AG04450 (cell line): ENCODE measurements around the gene PPP1R9B. TPM values are rescaled to one million over a fixed set of nuclear protein-coding genes. Genes with fewer than 3 reads are reported as not detected.

Experiments
- CTCF ChIA-PET: fragments of 300-600, 350-600 bp; formaldehyde crosslinking; extraction: SDS; loops from one replicate; lab custom pipeline; 2022; ENCODE audit warnings: antibody characterized with exemption, inconsistent platforms; lab: Charles Lee
- POLR2A ChIA-PET: fragments of 350-600 bp; formaldehyde crosslinking; extraction: SDS; loops from one replicate; lab custom pipeline; 2021; ENCODE audit warnings: antibody characterized with exemption, inconsistent platforms; lab: Yijun Ruan, JAX
- DNase-seq: peaks from one replicate; pipeline ENCODE4 v3.0.0-alpha.2; 2011; ENCODE audit warnings: low read depth, low spot score
- H3K27ac ChIP-seq: one replicate; pipeline ENCODE4 v1.5.1; 2012; ENCODE audit warnings: low read depth, low read length, control low read depth
- H3K27me3 ChIP-seq: one replicate; pipeline ENCODE4 v1.6.0; 2012; ENCODE audit warnings: low read length; ENCODE audit not compliant: control insufficient read depth, insufficient read depth
- H3K4me3 ChIP-seq: 2 replicates; pipeline ENCODE4 v1.5.1; 2011; ENCODE audit warnings: mild to moderate bottlenecking, low read depth, low read length, control low read depth
- H3K9me3 ChIP-seq: 2 replicates; pipeline ENCODE4 v1.5.1; 2012; ENCODE audit warnings: low read length; ENCODE audit not compliant: control insufficient read depth, insufficient read depth
- polyA plus RNA-seq: library from polyadenylated mRNA; depleted of rRNA; stranded (reverse); fragments of >200 nt; gene quantifications from 2 replicates; pipeline ENCODE4 v1.2.3, GENCODE V29; 2011
- TF ChIP-seq, protein P1 (sequence below): IDR thresholded peaks from 2 replicates; pipeline ENCODE4 v1.5.1; 2011; ENCODE audit warnings: low read depth, low read length, control low read depth, inconsistent platforms

PPP1R9B gene
- polyA plus RNA-seq, 1 experiment: 18.2 TPM

DNA sequence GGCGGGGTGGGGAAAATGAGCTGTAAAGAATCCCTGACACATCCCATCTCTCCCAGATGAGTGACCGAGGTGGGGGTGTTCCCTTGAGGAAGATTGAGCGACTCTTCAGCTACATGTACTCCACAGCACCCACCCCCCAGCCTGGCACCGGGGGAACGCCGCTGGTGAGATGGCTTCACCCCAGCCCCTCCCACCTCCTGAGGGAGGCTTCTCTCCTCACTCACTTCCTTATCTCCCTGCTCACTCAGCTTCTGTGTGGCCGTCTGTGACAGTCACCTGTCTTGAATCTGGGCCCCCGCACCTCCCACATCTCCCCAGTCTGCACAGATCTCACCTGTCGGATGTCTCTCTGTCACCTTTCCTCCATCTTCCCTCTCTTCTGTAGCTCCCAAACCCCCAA lies 41.9 kb downstream of the PPP1R9B start:
- ChIA-PET POLR2A (no interaction called here), CTCF (interaction anchor here (0.6 to 2.1 kb wide), 5 partner anchors 9 to 190 kb away, joined by 3 to 18 read pairs (median 3); no protein-coding TSS in a partner anchor)
- TF ChIP-seq, protein P1, sequence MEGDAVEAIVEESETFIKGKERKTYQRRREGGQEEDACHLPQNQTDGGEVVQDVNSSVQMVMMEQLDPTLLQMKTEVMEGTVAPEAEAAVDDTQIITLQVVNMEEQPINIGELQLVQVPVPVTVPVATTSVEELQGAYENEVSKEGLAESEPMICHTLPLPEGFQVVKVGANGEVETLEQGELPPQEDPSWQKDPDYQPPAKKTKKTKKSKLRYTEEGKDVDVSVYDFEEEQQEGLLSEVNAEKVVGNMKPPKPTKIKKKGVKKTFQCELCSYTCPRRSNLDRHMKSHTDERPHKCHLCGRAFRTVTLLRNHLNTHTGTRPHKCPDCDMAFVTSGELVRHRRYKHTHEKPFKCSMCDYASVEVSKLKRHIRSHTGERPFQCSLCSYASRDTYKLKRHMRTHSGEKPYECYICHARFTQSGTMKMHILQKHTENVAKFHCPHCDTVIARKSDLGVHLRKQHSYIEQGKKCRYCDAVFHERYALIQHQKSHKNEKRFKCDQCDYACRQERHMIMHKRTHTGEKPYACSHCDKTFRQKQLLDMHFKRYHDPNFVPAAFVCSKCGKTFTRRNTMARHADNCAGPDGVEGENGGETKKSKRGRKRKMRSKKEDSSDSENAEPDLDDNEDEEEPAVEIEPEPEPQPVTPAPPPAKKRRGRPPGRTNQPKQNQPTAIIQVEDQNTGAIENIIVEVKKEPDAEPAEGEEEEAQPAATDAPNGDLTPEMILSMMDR: no peak
- Histone ChIP-seq H3K4me3 (no peak overlapping the region), H3K27ac (no peak overlapping the region), H3K27me3 (no peaks in the 10 kb centered on the region), H3K9me3 (no peaks in the 10 kb centered on the region; the same call in 1 of the 2 replicates)
- DNase-seq: no peak

DNA sequence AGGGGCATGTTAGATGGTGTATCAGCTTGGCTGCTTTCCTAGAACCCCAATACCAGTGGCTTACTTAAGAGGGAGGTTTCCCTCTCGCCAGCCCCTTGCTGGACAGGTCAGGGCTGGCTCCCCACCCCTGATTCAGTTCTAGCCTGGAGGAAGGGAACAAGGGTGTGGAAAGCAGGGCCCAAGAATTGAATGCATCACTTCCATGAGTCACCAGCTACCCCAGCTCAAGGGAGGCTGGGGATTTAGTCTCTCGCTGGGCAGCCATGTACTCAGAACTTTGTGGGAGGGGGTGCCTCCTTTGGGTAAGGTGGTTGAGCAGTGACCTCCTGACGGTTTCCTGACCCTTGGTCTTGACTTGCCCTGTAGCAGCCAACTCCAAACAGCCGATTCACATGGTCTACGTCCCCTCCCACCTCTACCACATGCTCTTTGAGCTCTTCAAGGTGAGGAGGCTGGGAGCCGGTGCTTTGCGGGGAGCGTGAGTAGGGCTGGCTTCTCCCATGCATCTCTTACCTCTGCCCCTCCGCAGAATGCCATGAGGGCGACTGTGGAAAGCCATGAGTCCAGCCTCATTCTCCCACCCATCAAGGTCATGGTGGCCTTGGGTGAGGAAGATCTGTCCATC lies 42.6 kb downstream of the PPP1R9B start:
- Histone ChIP-seq H3K4me3 (no peak overlapping the region), H3K27me3 (no peaks in the 10 kb centered on the region), H3K9me3 (no peaks in the 10 kb centered on the region; the same call in 1 of the 2 replicates), H3K27ac (peak overlapping the region; percentile 21)
- ChIA-PET CTCF (interaction anchor here (0.6 to 2.1 kb wide), 4 partner anchors 10 to 190 kb away, joined by 3 to 18 read pairs (median 4); no protein-coding TSS in a partner anchor), POLR2A (interaction anchor here (0.9 to 1.0 kb wide), 2 partner anchors 9 to 26 kb away, joined by 3 to 4 read pairs; no protein-coding TSS in a partner anchor)
- no peak for DNase-seq
- TF ChIP-seq, protein P1: no peak

DNA sequence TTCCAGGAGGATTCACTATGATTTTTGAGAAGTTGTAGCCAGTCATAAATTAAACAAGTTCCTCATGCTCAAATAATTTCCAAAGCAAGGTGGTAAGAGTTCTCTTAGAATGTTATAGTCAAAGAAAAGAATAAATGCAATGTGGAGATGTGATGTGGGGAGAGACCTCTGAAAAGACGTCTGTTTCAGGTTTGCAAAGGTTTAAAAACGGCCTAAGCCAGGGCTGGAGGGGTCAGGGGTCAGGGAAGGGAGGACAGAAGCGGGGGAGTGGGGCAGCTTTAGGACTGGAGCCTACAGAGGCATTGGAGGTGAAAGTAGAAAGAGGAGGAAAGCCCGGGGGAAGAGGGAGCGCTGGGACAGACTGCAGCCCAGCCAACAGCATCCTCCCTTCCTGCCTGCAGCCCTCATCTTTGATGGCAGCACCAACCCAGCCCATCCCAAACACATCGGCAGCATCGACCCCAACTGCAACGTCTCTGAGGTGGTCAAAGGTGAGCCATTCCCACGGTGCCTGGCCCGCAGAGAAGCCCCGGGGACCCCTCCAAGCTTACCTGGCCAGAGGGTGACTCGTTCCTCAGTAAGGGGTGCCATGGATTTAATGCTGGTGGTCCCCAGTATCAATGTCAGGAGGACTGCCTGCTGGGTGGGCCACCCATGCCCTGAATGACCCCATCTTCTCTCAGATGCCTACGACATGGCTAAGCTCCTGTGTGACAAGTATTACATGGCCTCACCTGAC lies 43.9 kb downstream of the PPP1R9B start:
- Histone ChIP-seq H3K9me3 (no peaks in the 10 kb centered on the region), H3K27ac (no peak overlapping the region), H3K4me3 (no peak overlapping the region), H3K27me3 (no peaks in the 10 kb centered on the region)
- ChIA-PET CTCF (no interaction called here), POLR2A (interaction anchor here (0.9 kb wide), 1 partner anchor 27 kb away, joined by 4 read pairs; no protein-coding TSS in a partner anchor)
- DNase-seq: no peak
- TF ChIP-seq, protein P1: no peak

DNA sequence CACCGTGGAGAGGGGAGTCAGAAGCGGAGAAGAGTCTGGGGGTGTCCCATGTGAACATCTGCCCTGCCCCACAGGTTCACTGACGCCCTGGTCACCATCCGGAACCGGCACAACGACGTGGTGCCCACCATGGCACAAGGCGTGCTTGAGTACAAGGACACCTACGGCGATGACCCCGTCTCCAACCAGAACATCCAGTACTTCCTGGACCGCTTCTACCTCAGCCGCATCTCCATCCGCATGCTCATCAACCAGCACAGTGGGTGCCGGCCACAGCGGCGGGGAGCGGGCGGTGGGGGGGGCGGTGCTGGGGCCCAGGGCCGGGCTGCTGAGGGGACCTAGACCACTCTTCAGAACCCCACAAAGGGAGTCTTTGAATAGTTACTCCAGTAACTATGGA lies 44.7 kb downstream of the PPP1R9B start:
- H3K27ac ChIP-seq: no peak overlapping the region
- no peaks in the 10 kb centered on the region for H3K9me3 ChIP-seq
- POLR2A ChIA-PET: no interaction called here
- no peak overlapping the region for H3K4me3 ChIP-seq
- TF ChIP-seq, protein P1: no peak
- no peak for DNase-seq
- CTCF ChIA-PET: interaction anchor here (2.1 kb wide), 1 partner anchor 12 kb away, joined by 15 read pairs; no protein-coding TSS in a partner anchor
- H3K27me3 ChIP-seq: no peaks in the 10 kb centered on the region
